Thymus (tissue), 11 donors: ENCODE results near the gene PHTF2. TPM values are rescaled to one million over a fixed set of nuclear protein-coding genes. Genes with fewer than 3 reads are reported as not detected.

Experiments
- DNase-seq, 9 donors: peaks; one replicate each; pipeline ENCODE4 v3.0.0-alpha.2; 2013; ENCODE audit warnings: low spot score in 9 of 9, low read depth in 6 of 9, missing footprints in 1 of 9
- H3K27ac ChIP-seq, 2 donors: one replicate each; pipeline ENCODE4 v1.5.1; 2013; ENCODE audit warnings: control low read depth in 1 of 2, low read depth in 1 of 2, low read length in 1 of 2, mild to moderate bottlenecking in 1 of 2, moderate library complexity in 1 of 2
- H3K27me3 ChIP-seq, 2 donors: one replicate each; pipeline ENCODE4 v1.5.1; 2013; ENCODE audit warnings: low read length in 1 of 2; ENCODE audit not compliant: control insufficient read depth in 2 of 2, insufficient read depth in 1 of 2
- H3K36me3 ChIP-seq, 2 donors: one replicate each; pipeline ENCODE4 v1.5.1; 2013; ENCODE audit warnings: low read length in 1 of 2, mild to moderate bottlenecking in 1 of 2, moderate library complexity in 1 of 2; ENCODE audit not compliant: control insufficient read depth in 2 of 2, insufficient read depth in 2 of 2
- H3K4me1 ChIP-seq, 2 donors: one replicate each; pipeline ENCODE4 v1.5.1; 2013; ENCODE audit warnings: low read length in 2 of 2; ENCODE audit not compliant: control insufficient read depth in 2 of 2, insufficient read depth in 2 of 2
- H3K4me3 ChIP-seq, 2 donors: one replicate each; pipeline ENCODE4 v1.5.1; 2013; ENCODE audit warnings: low read length in 2 of 2, control low read depth in 1 of 2, mild to moderate bottlenecking in 1 of 2
- H3K9me3 ChIP-seq, 2 donors: one replicate each; pipeline ENCODE4 v1.5.1; 2013; ENCODE audit warnings: low read length in 1 of 2, mild to moderate bottlenecking in 1 of 2; ENCODE audit not compliant: control insufficient read depth in 2 of 2, insufficient read depth in 1 of 2
- WGBS: extraction: QIAGEN DNeasy Blood & Tissue Kit; methylation state at CpG from one replicate; pipeline ENCODE4 v1.1.7; 2013; 5-methylcytosine and 5-hydroxymethylcytosine counted together
- polyA plus RNA-seq: library from polyadenylated mRNA; stranded (reverse); fragments of 200-250 nt; gene quantifications from one replicate; pipeline ENCODE4 v1.2.3, GENCODE V29; 2013
- total RNA-seq: library from RNA; stranded (reverse); fragments of 120-200 nt; gene quantifications from one replicate; pipeline ENCODE4 v1.2.4, GENCODE V29; 2013
- donor health status: healthy.

The PHTF2 gene
- total and polyA plus RNA-seq, 2 donors, result 10.9 to 14.1 TPM

DNA sequence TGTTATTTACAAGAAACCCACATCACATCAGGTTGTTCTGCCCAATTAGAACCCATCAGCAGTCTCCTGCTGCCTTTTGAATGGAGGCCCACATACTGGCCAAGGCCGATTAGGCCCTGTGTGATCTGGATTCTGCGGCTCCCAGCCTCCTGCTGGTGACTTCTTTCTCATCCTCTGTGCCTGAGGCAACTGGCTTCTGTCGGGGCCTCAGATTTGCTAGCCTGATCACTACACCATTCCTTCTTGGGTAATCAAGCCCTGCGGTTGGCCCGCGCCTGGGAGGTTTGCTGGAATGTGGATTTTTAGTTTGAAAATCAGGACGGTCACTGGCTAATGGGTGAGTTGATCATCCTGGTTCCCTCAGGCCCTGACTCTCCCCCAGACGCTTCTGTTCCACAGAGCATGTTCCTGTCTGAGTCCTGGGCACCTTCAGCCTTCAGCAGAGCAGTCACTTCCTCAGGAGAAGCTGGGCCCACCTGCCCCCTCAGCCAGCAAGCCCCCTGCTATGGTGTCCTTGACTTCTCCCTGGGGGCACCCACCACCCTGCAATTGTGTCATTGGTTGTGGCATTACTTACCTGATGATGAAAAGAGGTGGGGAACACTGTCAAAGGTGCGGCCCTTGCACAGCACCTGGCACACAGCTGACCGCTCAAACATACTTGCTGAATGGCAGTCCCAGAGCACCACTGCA lies 207.6 kb downstream of the PHTF2 start:
- H3K9me3 ChIP-seq, result no peaks in the 10 kb centered on the region
- no peak for DNase-seq
- 97% methylated on average over 10 of the region's 10 CpGs for WGBS
- no peak overlapping the region for H3K4me3 ChIP-seq
- no peaks in the 10 kb centered on the region for H3K36me3 ChIP-seq
- no peak overlapping the region for H3K27ac ChIP-seq
- no peaks in the 10 kb centered on the region for H3K4me1 ChIP-seq
- no peaks in the 10 kb centered on the region for H3K27me3 ChIP-seq

Other genes starting within 250 kb of the PHTF2 start
- gene RSBN1L, start 102.3 kb upstream of the PHTF2 start, total RNA-seq, result 28.9 TPM
- 18.7 TPM for gene RSBN1L, start 102.3 kb upstream of the PHTF2 start, polyA plus RNA-seq
- gene TMEM60, start 339 bp upstream of the PHTF2 start, total RNA-seq, result 23.5 TPM
- gene TMEM60, start 339 bp upstream of the PHTF2 start, polyA plus RNA-seq, result 29.0 TPM